ENCODE data around the gene CEP112.

Gene CEP112
- 0.25 to 2.1 (median 1.1) reads per million in 18 experiments for total RNA-seq

GRCh38 chr17:66191593-66192377 lies at the start of gene CEP112:
Gene CEP112, minus strand, starts transcription at chr17:66192133.
- peak; percentile 46 to 50 for DNase-seq

- DNase-seq = no peak
Measured at GRCh38 chr17:66240630-66241029, 48.7 kb upstream of the CEP112 start.

- no peak for DNase-seq
Measured at GRCh38 chr17:66240013-66240412, 48.1 kb upstream of the CEP112 start.

- no peak for DNase-seq
Measured at GRCh38 chr17:66235377-66235994, 43.6 kb upstream of the CEP112 start.

- no peak for DNase-seq
Measured at GRCh38 chr17:66234611-66235010, 42.7 kb upstream of the CEP112 start.

GRCh38 chr17:66233023-66233753 lies 41.3 kb upstream of the CEP112 start:
- no peak for DNase-seq

GRCh38 chr17:66230922-66231591 lies 39.1 kb upstream of the CEP112 start:
- no peak for DNase-seq

- no peak for DNase-seq
Measured at GRCh38 chr17:66229783-66230538, 38.0 kb upstream of the CEP112 start.

GRCh38 chr17:66228887-66229782 lies 37.2 kb upstream of the CEP112 start, which contains the start of gene APOH:
Gene APOH, minus strand, starts transcription at chr17:66229415. Its CDS starts 36 bp downstream, at chr17:66229379.
- DNase-seq = no peak

- DNase-seq = no peak
Measured at GRCh38 chr17:66227212-66228045, 35.5 kb upstream of the CEP112 start.

- DNase-seq = no peak
Measured at GRCh38 chr17:66222798-66223350, 30.9 kb upstream of the CEP112 start.

- DNase-seq = no peak
Measured at GRCh38 chr17:66221755-66222530, 30.0 kb upstream of the CEP112 start.

- DNase-seq = no peak
Measured at GRCh38 chr17:66221343-66221742, 29.4 kb upstream of the CEP112 start.

- DNase-seq = no peak
Measured at GRCh38 chr17:66220079-66220835, 28.3 kb upstream of the CEP112 start.

GRCh38 chr17:66215529-66215911 lies 23.6 kb upstream of the CEP112 start:
- DNase-seq = no peak

- no peak for DNase-seq
Measured at GRCh38 chr17:66214884-66215528, 23.1 kb upstream of the CEP112 start.

- DNase-seq = no peak
Measured at GRCh38 chr17:66211047-66211810, 19.3 kb upstream of the CEP112 start.

All from inflammatory macrophage (primary cell).